GM18909 (cell line): ENCODE measurements around the gene IL11RA.
"Not testable (repeated sequence)": the region's sequence is repeated elsewhere in the genome, so short reads cannot be mapped to it uniquely, and the experiment has no call there.

Experiments
- ATAC-seq: cut with Tn5 transposase; IDR thresholded peaks from one replicate; pipeline ENCODE4 v1.9.1; 2021; ENCODE audit warnings: mild to moderate bottlenecking; ENCODE audit not compliant: unreplicated experiment, poor library complexity

Gene IL11RA

DNA sequence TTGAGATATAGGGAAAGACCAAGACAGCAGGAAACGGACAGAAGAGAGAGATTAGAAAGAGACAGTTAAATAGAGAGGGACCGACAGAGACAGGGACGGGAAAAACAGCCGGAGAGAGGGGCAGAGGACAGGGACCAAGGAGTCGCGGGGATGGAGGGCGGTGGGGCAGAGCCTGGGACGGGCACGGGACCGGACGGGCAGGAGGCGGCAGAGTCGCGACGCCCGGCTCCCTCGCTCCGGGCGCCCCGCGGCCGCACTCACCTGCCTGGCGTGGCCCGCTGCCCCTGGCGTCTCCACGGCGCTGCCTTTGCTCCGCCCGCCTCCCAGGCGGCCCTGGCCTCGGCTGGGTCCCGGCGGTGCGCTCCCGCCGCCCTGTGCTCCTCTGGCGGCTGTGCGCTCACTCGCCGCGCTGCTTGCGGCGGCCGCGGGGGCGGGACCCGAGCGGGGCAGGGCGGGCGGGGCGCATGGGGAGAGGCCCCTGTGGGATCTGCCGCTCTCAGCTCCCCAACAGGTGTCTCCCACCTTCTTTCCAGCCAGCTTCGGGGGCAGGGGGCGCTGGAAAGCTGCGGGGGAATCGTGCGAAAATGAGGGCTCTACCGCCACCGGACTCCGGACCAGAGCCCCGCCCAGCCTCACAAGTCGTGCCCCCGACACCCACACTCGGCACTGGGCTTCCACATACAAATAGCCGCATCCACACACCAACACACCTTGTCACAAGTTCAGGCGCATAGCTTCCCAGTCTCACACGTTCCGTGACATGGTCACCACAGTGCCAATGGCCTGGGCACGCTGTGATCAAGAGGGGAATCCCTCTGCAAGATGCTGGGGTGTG, 23.1 kb upstream of the IL11RA start, which contains the start of gene ARID3C:
Gene ARID3C, minus strand, starts transcription at position 411 of the 835 bp plus-strand sequence. CDS start 1,052 bp downstream, outside the sequence.
- no peak for ATAC-seq

DNA sequence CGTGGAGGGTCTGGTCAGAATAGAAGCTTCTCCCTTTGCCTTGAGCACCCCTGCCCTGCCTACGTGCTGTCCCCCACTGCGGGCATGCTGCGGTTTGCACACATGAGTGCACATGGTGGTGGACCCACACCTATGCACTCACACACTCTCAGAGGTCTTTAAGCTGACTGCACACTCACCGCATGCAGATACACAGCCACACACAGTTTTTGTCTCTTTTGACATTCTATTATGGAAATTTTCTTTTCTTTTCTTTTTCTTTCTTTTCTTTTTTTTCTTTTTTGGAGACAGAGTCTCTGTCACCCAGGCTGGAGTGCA, 22.5 kb upstream of the IL11RA start:
- no peak for ATAC-seq

GRCh38 chr9:34630402-34631154, 21.4 kb upstream of the IL11RA start:
- no peak for ATAC-seq

GRCh38 chr9:34633166-34633565, 18.8 kb upstream of the IL11RA start:
- no peak for ATAC-seq

- peak; percentile 42 for ATAC-seq
These were observed 18.0 kb upstream of the IL11RA start for GRCh38 chr9:34633851-34634550.

DNA sequence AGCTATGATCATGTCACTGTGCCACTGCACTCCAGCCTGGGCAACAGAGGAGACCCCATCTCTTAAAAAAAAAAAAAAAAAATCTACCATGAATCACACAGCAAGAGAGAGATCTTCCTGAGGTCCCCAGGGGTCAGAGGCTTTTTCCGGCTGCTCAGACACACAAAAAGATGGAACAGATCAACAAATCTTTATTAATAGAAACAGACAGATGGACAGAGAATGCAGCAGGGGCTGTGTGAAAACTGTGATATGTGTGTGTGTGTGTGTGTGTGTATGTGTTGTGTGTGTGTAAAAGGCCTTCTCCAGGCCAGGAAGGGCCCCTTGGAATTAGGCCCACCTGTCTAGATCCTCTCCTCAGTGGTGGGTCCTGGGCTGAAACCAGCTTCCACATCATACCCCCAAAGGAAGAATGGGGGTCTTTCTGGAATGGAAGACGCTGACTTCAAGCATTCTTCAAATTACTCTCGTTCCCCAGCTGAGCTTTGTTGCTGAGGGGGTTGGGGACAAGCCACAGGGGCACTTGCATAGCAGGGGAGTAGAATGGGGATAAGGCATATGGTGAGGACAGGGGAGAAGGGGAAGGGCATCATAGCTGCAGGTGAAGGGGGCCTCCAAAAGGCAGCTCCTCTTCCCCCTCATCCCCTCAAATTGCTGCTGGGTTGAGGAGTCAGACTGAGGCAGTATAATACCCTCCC, 17.3 kb upstream of the IL11RA start:
- ATAC-seq: no peak

- no peak for ATAC-seq
These were observed 16.4 kb upstream of the IL11RA start for GRCh38 chr9:34635556-34635955.

GRCh38 chr9:34636791-34637355, 15.1 kb upstream of the IL11RA start:
- ATAC-seq: no peak

DNA sequence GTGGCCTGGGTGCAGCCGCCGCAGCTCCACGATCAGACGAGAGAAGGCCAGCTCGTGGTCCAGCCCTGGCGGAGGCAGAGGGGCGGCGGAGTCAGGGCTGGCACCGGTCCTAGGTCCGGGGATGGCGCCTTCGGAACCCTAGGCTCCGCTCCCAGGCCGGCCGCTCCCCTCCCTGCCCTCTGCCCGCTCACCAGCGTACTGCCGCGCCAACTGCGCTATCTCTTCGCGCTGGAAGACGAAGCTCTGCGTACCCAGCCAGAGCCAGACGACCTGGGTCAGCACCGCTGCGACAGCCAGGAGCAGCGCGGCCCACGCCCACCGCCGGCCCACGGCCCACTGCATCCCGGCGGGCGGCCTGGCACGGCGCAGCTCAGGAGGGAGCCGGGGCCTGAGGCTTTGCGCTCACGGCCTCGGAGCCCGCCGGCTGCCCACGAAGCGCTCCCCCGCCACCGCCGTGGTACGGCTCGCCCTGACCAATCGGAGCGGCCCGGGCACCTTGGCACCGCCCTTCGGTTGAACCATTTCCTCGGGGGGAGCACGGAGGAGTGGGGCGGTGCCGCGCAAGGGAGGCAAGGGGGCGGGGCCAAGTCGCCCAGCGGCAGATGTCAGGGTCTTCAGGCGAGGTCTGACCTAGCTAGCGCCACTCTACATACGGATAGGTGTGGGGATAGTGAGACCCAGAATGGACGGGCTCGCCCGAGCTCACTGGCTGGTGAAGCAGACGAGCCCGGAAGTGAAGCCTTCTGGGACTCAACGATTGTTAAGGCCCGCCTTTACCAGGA, 14.4 kb upstream of the IL11RA start, which contains the start of gene SIGMAR1:
Gene SIGMAR1, minus strand, starts transcription at position 432 of the 782 bp plus-strand sequence. Its CDS starts 90 bp downstream, at position 342.
- ATAC-seq: peak; percentile 89

DNA sequence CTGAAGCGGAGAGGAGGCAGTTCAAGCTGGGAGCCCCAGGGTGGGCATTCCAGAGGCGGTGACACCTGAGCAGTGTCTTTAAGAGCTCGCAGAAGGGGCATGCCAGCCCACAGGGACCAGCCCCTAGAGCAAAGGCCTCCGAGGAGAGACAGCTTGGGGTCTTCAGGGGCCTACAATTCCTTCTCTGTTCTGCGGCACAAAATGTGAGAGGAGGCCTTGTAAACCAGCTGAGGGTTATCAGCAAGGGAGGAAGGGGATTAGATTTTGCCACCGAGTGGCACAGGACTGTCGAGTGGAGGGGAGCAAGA, 13.9 kb upstream of the IL11RA start:
- no peak for ATAC-seq

DNA sequence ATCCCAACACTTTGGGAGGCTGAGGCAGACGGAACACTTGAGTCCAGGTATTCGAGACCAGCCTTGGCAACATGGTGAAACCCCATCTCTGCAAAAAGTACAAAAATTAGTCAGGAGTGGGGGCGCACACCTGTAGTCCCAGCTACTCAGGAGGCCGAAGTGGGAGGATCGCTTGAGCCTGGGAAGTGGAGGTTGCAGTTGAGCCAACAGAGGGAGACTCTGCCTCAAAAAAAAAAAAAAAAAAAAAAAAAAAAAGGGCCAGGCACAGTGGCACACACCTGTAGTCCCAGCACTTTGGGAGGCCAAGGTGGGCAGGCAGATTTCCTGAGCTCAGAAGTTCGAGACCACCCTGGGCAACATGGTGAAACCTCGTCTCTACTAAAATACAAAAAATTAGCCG, 12.7 kb upstream of the IL11RA start:
- ATAC-seq: not testable (repeated sequence)

DNA sequence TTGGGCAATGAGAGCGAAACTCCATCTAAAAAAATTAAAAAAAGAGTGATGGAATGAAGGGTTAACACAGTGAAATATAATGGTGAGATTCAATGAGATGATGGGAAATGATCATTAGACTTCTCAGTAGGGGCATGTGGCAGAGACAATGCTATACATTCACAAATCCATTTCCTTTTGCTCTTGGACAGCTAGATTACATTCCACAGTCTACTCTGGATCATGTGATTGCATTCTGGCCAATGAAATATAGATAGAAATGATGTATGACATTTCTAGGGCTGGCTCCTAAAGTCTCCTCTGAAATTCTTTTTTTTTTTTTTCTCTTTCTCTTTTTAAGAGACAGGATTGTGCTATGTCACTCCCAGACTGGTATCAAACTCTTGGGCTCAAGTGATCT, 9.3 kb upstream of the IL11RA start:
- no peak for ATAC-seq

DNA sequence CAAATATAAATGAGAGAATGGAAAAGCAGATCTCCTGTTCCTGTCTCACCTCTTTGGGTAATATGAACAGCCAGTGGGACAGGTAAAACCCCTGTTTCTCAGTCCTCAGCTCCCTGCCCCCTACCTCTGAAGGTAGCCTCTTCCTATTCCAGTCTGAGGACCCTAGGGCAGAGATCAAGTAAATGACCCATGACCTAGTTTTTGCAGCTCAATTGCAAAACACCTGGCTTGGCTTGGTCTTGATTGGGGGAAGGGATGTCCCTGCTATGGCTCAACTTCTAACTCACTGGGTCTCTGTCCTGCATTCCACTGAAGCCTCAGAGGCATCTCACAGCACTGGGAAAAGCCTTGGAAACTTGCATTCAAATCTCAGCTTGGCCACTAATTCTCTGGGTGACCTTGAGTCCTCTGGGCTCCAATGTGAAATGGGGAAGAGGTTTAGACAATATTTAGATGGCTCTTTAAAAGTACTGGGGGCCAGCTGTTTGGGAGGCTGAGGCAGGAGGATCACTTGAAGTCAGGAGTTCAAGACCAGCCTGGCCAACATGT, 7.1 kb upstream of the IL11RA start:
- ATAC-seq: no peak

DNA sequence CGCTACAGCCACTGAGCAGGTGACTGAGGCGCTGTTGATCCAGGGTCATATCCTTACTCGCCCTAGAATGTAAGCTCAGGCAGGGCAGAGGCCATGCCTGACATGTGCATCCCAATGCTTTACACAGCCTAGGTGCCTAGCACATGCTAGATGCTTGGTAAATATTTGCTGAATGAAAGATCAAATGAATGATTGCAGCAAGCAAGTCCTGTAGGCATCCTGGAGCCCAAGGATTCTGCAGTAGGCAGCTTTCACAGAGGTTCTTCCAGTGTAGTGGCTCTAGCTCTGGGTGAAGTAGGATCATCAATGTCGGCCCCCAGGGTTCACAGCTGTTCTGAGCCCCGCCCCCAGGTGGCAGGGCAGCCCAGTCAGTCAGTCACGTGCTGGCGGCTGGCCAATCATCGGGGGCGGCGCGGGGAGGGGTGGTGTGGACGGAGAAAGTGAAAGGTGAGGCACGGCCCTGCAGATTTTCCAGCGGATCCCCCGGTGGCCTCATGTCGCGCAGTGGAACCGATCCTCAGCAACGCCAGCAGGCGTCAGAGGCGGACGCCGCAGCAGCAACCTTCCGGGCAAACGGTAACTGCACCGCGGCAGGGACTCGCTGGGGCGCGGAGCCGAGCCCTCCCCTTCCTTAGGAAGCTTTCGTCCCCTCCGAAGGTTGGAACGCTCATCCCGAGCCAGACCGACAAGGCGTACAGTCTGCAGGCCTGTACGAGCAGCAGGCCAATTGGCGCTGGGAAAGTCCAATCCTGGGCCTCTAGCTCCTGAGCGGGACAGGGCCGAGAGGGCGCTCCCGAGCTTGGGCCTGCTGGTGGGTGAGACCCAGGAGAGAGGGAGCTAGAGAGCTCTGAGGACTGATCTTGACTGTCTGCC, 5.5 kb upstream of the IL11RA start, which contains the start of gene GALT:
Gene GALT, plus strand, starts transcription at position 465 of the 873 bp plus-strand sequence. Its CDS starts 30 bp downstream, at position 495.
- ATAC-seq: peak; percentile 91

- no peak for ATAC-seq
These were observed 4.9 kb upstream of the IL11RA start for GRCh38 chr9:34647084-34647403.

DNA sequence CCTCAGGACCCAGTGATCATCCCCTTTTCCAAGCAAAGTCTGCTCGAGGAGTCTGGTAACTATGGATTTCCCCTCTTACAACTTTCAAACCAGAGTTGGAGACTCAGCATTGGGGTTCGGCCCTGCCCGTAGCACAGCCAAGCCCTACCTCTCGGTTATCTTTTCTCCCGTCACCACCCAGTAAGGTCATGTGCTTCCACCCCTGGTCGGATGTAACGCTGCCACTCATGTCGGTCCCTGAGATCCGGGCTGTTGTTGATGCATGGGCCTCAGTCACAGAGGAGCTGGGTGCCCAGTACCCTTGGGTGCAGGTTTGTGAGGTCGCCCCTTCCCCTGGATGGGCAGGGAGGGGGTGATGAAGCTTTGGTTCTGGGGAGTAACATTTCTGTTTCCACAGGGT, 4.3 kb upstream of the IL11RA start:
- no peak for ATAC-seq

- ATAC-seq: no peak
These were observed 3.3 kb upstream of the IL11RA start for GRCh38 chr9:34648673-34649072.

- ATAC-seq: no peak
These were observed 1.2 kb upstream of the IL11RA start for GRCh38 chr9:34650816-34651215.
